ENCODE results near the gene MAPKAP1.

- TF ChIP-seq CTCF (IDR thresholded peaks at IDR 0.05), result no peak
- no peak for TF ChIP-seq ZFX (IDR thresholded peaks at IDR 0.05; ENCODE audit: borderline replicate concordance)
Observed at GRCh38 chr9:125752070-125752628, 45.1 kb upstream of the MAPKAP1 start.

All from 22Rv1 (cell line).